ENCODE data around the gene MYH16. TPM values are rescaled to one million over a fixed set of nuclear protein-coding genes. Genes with fewer than 3 reads are reported as not detected.

MYH16 gene
- total RNA-seq, 1 experiment from 2014 or later, result 0.57 TPM

GRCh38 chr7:99267841-99268576 lies 4.6 kb upstream of the MYH16 start:
- H2AFZ ChIP-seq (ENCODE audit: low read depth, low read length, poor library complexity, severe bottlenecking), result no peak overlapping the region
- POLR2A ChIA-PET, result interaction anchor here (0.6 kb wide), 1 partner anchor 125 kb away, joined by 3 read pairs; no protein-coding TSS in a partner anchor

More at GRCh38 chr7:99267841-99268576, 4.6 kb upstream of the MYH16 start:
- TF ChIP-seq POLR2A (IDR thresholded peaks at IDR 0.05; ENCODE audit: borderline replicate concordance, extremely low read depth, insufficient read depth, insufficient read length) (no peak), CEBPB (IDR thresholded peaks at IDR 0.05; ENCODE audit: low read depth) (no peak), ATF3 (IDR thresholded peaks at IDR 0.05) (no peak), ZFX (IDR thresholded peaks at IDR 0.05) (no peak)
- TF ChIP-seq, protein P1, sequence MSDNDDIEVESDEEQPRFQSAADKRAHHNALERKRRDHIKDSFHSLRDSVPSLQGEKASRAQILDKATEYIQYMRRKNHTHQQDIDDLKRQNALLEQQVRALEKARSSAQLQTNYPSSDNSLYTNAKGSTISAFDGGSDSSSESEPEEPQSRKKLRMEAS (IDR thresholded peaks at IDR 0.05), result no peak
- TF ChIP-seq, protein P2, sequence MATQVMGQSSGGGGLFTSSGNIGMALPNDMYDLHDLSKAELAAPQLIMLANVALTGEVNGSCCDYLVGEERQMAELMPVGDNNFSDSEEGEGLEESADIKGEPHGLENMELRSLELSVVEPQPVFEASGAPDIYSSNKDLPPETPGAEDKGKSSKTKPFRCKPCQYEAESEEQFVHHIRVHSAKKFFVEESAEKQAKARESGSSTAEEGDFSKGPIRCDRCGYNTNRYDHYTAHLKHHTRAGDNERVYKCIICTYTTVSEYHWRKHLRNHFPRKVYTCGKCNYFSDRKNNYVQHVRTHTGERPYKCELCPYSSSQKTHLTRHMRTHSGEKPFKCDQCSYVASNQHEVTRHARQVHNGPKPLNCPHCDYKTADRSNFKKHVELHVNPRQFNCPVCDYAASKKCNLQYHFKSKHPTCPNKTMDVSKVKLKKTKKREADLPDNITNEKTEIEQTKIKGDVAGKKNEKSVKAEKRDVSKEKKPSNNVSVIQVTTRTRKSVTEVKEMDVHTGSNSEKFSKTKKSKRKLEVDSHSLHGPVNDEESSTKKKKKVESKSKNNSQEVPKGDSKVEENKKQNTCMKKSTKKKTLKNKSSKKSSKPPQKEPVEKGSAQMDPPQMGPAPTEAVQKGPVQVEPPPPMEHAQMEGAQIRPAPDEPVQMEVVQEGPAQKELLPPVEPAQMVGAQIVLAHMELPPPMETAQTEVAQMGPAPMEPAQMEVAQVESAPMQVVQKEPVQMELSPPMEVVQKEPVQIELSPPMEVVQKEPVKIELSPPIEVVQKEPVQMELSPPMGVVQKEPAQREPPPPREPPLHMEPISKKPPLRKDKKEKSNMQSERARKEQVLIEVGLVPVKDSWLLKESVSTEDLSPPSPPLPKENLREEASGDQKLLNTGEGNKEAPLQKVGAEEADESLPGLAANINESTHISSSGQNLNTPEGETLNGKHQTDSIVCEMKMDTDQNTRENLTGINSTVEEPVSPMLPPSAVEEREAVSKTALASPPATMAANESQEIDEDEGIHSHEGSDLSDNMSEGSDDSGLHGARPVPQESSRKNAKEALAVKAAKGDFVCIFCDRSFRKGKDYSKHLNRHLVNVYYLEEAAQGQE (IDR thresholded peaks at IDR 0.05; ENCODE audit: low read depth), result no peak
- BruUV-seq (replicated peaks), result no TSS peak
- Histone ChIP-seq H3K9me2 (ENCODE audit: insufficient read depth) (no peaks in the 10 kb centered on the region), H4K20me1 (ENCODE audit: insufficient read depth) (no peaks in the 10 kb centered on the region), H3K9ac (ENCODE audit: low read length) (peak overlapping the region; percentile 59), H3K27me3 (ENCODE audit: insufficient read depth, low read length) (no peaks in the 10 kb centered on the region), H3K36me3 (ENCODE audit: control insufficient read depth in 1 of 2, insufficient read depth in 2 of 2, low read length in 2 of 2) (no peaks in the 10 kb centered on the region), H3K27ac (ENCODE audit: low read depth, low read length) (no peak overlapping the region), H3K79me2 (ENCODE audit: insufficient read depth, low read length) (no peaks in the 10 kb centered on the region), H3K4me1 (ENCODE audit: control insufficient read depth in 1 of 2, insufficient read depth in 2 of 2, low read length in 2 of 2) (peaks cover 13 to 44% of the 10 kb centered on the region in 2 experiments), H3K4me3 (replicated peaks in 1 of 2; ENCODE audit: low read depth in 1 of 2, low read length in 2 of 2) (peak overlapping the region in 1 of 2 experiments; percentile 7; a peak in 1 of 4 replicates), H3K9me3 (ENCODE audit: control insufficient read depth in 1 of 2, insufficient read depth in 1 of 2, low read depth in 1 of 2, low read length in 2 of 2) (no peaks in the 10 kb centered on the region), H3K4me2 (ENCODE audit: low read length) (peak overlapping the region; percentile 70)
- ATAC-seq, result peak; percentile 37
- ChIA-PET RAD21 (ENCODE audit: low non-redundant PET in 1 of 2, low total read pairs in 2 of 2, uncharacterized antibody in 2 of 2, unreplicated experiment in 2 of 2) (interaction anchor here (0.7 kb wide), 2 partner anchors 228 kb away, joined by 3 read pairs; no protein-coding TSS in a partner anchor), CTCF (interaction anchor here (0.5 kb wide), 1 partner anchor 89 kb away, joined by 3 read pairs; no protein-coding TSS in a partner anchor)
- intact Hi-C loops (cut with micrococcal nuclease), result loop anchor here (1.0 kb wide), 1 partner anchor 38 kb away; no protein-coding TSS in a partner anchor
- no peak for DNase-seq (ENCODE audit: low read depth, low spot score)

All from HCT116 (cell line).